SKM-1 (cell line): ENCODE results near the gene ADH4.
"Not testable (repeated sequence)": the region's sequence is repeated elsewhere in the genome, so short reads cannot be mapped to it uniquely, and the experiment has no call there.

Experiments used
- DNase-seq: peaks from one replicate; lab custom pipeline; 2025; ENCODE audit not compliant: unreplicated experiment; lab: John Stamatoyannopoulos, UW

ADH4 gene

GRCh38 chr4:99135541-99136162 lies 8.4 kb downstream of the ADH4 start:
- DNase-seq: no peak

GRCh38 chr4:99134586-99134985 lies 9.5 kb downstream of the ADH4 start:
- no peak for DNase-seq

GRCh38 chr4:99131378-99131777 lies 12.7 kb downstream of the ADH4 start:
- DNase-seq: no peak

- no peak for DNase-seq
These were observed 17.7 kb downstream of the ADH4 start for GRCh38 chr4:99126376-99126775.

- DNase-seq: no peak
These were observed 23.1 kb downstream of the ADH4 start for GRCh38 chr4:99121008-99121407.

GRCh38 chr4:99120501-99120900 lies 23.6 kb downstream of the ADH4 start:
- no peak for DNase-seq

- DNase-seq: peak; percentile 7
These were observed 26.0 kb downstream of the ADH4 start for GRCh38 chr4:99117876-99118693.

GRCh38 chr4:99117122-99117841 lies 26.8 kb downstream of the ADH4 start:
- DNase-seq: not testable (repeated sequence)

GRCh38 chr4:99109286-99109685 lies 34.8 kb downstream of the ADH4 start:
- not testable (repeated sequence) for DNase-seq

- DNase-seq: no peak
These were observed 39.9 kb downstream of the ADH4 start for GRCh38 chr4:99104153-99104552.

- DNase-seq: no peak
These were observed 40.9 kb downstream of the ADH4 start for GRCh38 chr4:99103166-99103565.

- no peak for DNase-seq
These were observed 41.5 kb downstream of the ADH4 start for GRCh38 chr4:99102634-99103033.

- DNase-seq: no peak
These were observed 43.2 kb downstream of the ADH4 start for GRCh38 chr4:99100876-99101275.

GRCh38 chr4:99099814-99100213 lies 44.3 kb downstream of the ADH4 start:
- not testable (repeated sequence) for DNase-seq

GRCh38 chr4:99099311-99099710 lies 44.8 kb downstream of the ADH4 start:
- DNase-seq: no peak

GRCh38 chr4:99091841-99092240 lies 52.3 kb downstream of the ADH4 start:
- DNase-seq: not testable (repeated sequence)

GRCh38 chr4:99091216-99091575 lies 52.9 kb downstream of the ADH4 start:
- no peak for DNase-seq

GRCh38 chr4:99090481-99091215 lies 53.4 kb downstream of the ADH4 start:
- no peak for DNase-seq

- DNase-seq: peak; percentile 77
These were observed 55.4 kb downstream of the ADH4 start, which contains the start of gene ADH5 for GRCh38 chr4:99088481-99089365. TSS of gene ADH5 (minus strand) at chr4:99088788. CDS start at chr4:99088700, 88 bp downstream.

GRCh38 chr4:99088023-99088449 lies 56.1 kb downstream of the ADH4 start:
- peak; percentile 15 for DNase-seq
